C1 segment of cervical spinal cord (tissue), 14 donors: ENCODE measurements around the gene GRID2.

ENCODE experiments used
- DNase-seq, 14 donors: peaks; one replicate each; lab custom pipeline; 2025; lab: John Stamatoyannopoulos, UW

GRID2 gene

GRCh38 chr4:93394545-93395081 is 1090.8 kb downstream of the GRID2 start:
- DNase-seq, result no peak

DNA sequence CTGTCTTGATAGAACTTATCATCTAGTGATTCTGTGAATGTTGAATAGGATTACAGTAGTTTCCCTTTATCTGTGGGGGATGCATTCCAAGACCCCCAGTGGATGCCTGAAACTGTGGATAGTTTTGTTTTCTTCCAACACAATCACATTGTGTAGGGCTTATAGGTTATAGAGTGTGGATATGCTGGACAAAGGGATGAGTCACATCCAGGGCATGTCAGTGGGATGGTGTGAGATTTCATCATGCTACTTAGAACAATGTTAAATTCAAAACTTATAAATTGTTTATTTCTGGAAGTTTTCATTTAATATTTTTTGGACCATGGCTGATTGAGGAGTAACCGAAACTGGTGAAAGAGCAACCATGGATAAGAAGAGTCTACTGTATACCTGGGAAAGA is 1092.5 kb downstream of the GRID2 start:
- DNase-seq, result no peak

GRCh38 chr4:93403571-93403970 is 1099.8 kb downstream of the GRID2 start:
- DNase-seq, result no peak

- no peak for DNase-seq
These were observed 1103.9 kb downstream of the GRID2 start for GRCh38 chr4:93407493-93408275.

- no peak for DNase-seq
These were observed 1105.3 kb downstream of the GRID2 start for GRCh38 chr4:93409035-93409434.

GRCh38 chr4:93414041-93414550 is 1110.3 kb downstream of the GRID2 start:
- no peak for DNase-seq

GRCh38 chr4:93416344-93417128 is 1112.8 kb downstream of the GRID2 start:
- DNase-seq, result no peak

DNA sequence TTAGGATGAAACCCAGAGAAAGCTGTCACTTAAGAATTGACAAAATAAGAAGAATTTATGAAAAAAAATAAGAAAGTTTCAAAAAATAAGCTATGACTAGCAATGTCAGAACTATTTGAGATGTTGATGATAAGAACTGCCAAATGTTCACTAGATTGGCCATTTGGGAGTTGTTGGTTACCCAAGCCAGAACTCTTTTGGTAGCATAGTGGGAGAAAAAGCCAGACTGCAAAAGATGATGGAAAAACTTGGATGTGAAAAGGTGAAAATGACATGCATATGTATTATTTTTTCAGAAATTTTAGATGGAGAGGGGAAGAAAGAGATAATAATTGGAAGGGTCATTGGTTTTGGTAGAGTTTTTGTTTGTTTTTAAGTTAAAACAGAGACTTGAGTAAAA is 1127.6 kb downstream of the GRID2 start:
- DNase-seq, result no peak

- DNase-seq, result no peak
These were observed 1130.1 kb downstream of the GRID2 start for GRCh38 chr4:93433840-93434239.

DNA sequence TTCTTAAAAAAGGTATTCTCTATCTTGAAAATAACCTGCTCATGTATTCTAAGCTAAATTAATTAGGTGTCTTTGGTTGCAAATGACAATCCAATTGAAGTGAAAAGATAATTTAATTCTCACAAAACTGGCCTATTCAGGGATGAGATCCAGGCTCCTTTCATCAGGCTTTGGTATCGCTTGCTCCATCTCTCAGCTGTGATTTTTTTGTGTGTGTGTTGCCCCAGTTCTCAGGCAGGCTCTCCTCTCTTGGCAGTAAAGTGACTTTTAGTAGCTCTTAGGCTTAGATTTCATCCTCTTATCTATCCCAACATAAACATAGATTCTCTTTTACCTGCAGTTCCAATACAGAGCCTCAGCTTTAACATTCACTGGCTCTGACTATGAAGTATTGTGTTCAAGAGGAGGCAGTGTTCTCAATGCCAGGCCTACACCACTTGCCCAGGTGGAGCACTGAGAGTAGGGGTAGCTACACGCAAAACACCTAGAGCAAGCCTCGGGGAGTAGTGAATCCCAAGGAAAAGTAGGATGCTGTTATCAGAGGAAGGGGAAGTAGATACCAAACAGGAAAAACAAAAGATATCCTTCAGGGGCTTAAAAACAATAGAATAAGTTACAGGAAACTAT is 1132.3 kb downstream of the GRID2 start:
- no peak for DNase-seq

DNA sequence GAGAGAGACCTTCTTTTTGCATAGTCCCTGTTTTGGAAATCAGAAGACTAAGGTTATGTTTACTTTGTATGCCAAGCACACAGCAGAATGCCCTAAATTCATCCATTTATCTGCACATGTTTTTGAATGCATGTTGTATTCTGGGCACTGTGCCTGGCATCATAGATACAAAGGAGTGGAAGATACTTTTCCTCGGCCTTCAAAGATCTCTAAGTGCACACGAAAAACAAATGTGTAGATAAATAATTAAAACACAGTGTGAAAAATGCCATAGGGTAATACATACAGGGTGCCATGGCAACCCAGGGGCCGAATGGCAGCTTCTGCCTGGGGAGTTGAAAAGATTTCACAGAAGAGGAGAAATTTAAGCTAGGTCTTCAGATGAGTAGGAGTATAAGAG is 1134.2 kb downstream of the GRID2 start:
- DNase-seq, result no peak

- DNase-seq, result no peak
These were observed 1141.1 kb downstream of the GRID2 start for GRCh38 chr4:93444860-93445259.

DNA sequence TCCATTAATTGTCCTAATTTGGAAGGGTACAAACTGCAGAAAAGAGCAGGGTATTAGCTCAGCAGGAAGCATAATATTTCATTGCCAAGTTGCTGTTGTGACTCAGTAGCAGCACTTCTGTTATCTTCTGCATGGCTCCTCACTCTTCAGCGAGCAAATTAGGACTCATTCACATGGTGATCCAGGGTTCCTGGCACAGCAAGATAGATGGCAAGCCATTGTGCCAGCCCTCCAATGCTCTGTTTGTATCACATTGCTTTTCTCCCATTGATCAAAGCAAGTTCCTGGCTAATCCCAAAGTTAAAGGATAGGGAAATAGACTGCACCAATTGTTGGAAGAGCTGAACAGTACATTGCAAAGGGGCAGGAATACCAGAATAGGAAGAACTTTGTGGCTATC is 1142.3 kb downstream of the GRID2 start:
- DNase-seq, result no peak

DNA sequence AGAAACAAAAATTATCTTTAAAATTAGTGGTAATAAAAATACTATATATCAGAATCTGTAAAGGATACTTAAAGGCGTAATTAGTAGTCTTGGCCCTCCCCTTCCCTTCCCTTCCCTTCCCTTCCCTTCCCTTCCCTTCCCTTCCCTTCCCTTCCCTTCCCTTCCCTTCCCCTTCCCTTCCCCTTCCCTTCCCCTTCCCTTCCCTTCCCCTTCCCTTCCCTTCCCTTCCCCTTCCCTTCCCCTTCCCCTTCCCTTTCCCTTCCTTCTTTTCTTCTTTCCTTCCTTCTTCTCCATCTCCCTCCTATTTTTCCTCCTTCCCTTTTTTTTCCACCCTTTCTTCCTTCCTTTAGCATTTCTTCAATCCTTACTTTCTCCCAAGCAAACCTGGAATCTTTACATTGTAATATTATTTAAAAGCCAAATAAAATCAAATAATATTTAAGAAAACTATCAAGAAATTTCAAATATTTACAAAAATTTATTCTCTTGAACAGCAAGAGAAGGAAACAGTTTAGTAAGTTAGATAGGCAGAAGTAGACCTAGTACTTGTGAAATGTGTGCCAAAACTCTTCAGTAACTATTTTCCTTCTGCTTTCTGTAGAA is 1145.0 kb downstream of the GRID2 start:
- no peak for DNase-seq

- no peak for DNase-seq
These were observed 1148.2 kb downstream of the GRID2 start for GRCh38 chr4:93451954-93452353.

- no peak for DNase-seq
These were observed 1157.8 kb downstream of the GRID2 start for GRCh38 chr4:93461541-93461940.

GRCh38 chr4:93466446-93466845 is 1162.7 kb downstream of the GRID2 start:
- no peak for DNase-seq

DNA sequence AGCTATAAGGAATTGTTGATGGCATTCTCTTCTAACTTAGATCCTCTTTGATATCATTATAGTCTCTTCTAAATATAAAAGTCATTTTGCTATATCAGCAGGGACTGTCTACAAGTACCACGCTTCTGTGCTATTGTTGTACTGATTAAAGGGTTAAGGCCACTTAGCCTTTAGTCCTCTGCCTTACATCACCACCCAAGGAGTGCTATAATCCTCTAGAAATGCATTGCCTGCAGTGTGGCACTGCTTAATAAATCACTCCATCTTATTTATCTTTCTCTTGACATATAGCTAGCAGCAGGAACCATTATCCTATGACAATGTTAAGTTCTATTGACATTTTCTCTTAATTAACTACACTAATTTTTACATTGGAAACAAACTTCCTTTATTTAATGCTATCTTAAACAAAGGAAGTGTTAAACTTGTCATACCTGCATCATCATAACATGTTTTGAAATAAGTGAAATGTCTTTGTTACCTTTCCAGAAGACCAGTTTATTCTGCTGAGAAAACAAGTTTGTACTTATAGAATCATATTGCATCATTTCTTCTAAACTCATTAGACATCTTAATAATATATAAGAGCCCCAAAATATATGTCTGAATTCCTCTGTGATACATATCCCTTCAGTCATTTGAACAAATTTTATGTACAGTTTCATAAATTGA is 1163.9 kb downstream of the GRID2 start:
- DNase-seq, result no peak

GRCh38 chr4:93469560-93469959 is 1165.8 kb downstream of the GRID2 start:
- DNase-seq, result no peak

- DNase-seq, result no peak
These were observed 1172.0 kb downstream of the GRID2 start for GRCh38 chr4:93475730-93476129.

DNA sequence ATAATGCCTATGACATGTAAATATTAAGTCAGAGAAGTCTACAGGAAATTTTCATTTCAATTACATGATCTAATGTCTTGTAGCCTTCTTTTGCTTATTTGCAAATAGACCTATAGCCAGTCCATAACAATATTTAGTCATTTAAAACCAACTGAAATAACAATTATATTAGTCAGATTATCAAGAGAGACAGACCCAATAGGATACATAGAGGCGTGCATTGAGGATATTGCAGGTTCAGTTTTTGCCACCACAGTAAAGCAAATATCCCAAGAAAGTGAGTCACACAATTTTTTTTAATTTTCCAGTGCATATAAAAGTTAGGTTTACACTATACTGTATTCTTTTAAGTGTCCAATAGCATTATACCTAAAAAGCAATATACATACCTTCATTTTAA is 1175.0 kb downstream of the GRID2 start:
- no peak for DNase-seq
